HepG2 (cell line): ENCODE results near the gene ILRUN. TPM values are rescaled to one million over a fixed set of nuclear protein-coding genes. Genes with fewer than 3 reads are reported as not detected.
A peak's percentile ranks its signal among the peaks of the same experiment; 100 is the strongest.

Source experiments
- ASH2L ChIP-seq: fragments of 300-600, 200-600 bp; sonication (generic); IDR thresholded peaks from 2 replicates; pipeline ENCODE4 v1.7.0; 2017; ENCODE audit warnings: low read depth, mild to moderate bottlenecking, moderate library complexity, mixed read lengths, low read length; ENCODE audit not compliant: insufficient read length
- DMAP1 ChIP-seq: IDR thresholded peaks from 2 replicates; pipeline ENCODE4 v1.6.1; 2016
- EED ChIP-seq: sonication (generic); formaldehyde crosslinking; IDR thresholded peaks from 2 replicates; pipeline ENCODE4 v1.5.0; 2020; ENCODE audit warnings: mild to moderate bottlenecking, missing genetic modification reagents
- HBP1 ChIP-seq: IDR thresholded peaks from 2 replicates; pipeline ENCODE4 v1.6.1; 2016; ENCODE audit warnings: low read depth, control low read depth
- HOXD1 ChIP-seq: sonication (generic); formaldehyde crosslinking; IDR thresholded peaks from 2 replicates; pipeline ENCODE4 v1.5.0; 2020; ENCODE audit warnings: missing genetic modification reagents
- KAT7 ChIP-seq: IDR thresholded peaks from 2 replicates; pipeline ENCODE4 v1.6.1; 2018; ENCODE audit warnings: borderline replicate concordance, missing compliant biosample characterization
- PTBP1 ChIP-seq: fragments of 200-400 bp; formaldehyde crosslinking; IDR thresholded peaks from 2 replicates; pipeline ENCODE4 v1.6.1; 2018; ENCODE audit warnings: low read length, low read depth; ENCODE audit not compliant: poor library complexity, severe bottlenecking
- SNAI1 ChIP-seq: sonication (generic); formaldehyde crosslinking; IDR thresholded peaks from 2 replicates; pipeline ENCODE4 v1.5.0; 2020; ENCODE audit warnings: mild to moderate bottlenecking, missing genetic modification reagents, borderline replicate concordance
- THAP7 ChIP-seq: sonication (generic); formaldehyde crosslinking; IDR thresholded peaks from 2 replicates; pipeline ENCODE4 v1.8.1; 2023; ENCODE audit warnings: mild to moderate bottlenecking, missing genetic modification reagents
- U2AF1 ChIP-seq: fragments of 200-400 bp; formaldehyde crosslinking; optimal IDR thresholded peaks from 2 replicates; pipeline ENCODE3; 2017; ENCODE audit warnings: mild to moderate bottlenecking, low read depth, low read length
- ZBTB40 ChIP-seq, 2 experiments: fragments of 450-650 bp in 1 of 2; sonication (generic) in 1 of 2; formaldehyde crosslinking in 1 of 2; IDR thresholded peaks; 2 replicates each; pipeline versions ENCODE4 v1.6.1 to v1.8.0; 2016 to 2022; ENCODE audit warnings: antibody characterized with exemption in 1 of 2, mild to moderate bottlenecking in 1 of 2, missing genetic modification reagents in 1 of 2
- ZKSCAN5 ChIP-seq: sonication (generic); formaldehyde crosslinking; IDR thresholded peaks from 2 replicates; pipeline ENCODE4 v1.5.1; 2020; ENCODE audit warnings: mild to moderate bottlenecking, missing genetic modification reagents
- ZNF143 ChIP-seq: sonication (generic); formaldehyde crosslinking; IDR thresholded peaks from 2 replicates; pipeline ENCODE4 v1.4.0; 2020; ENCODE audit warnings: missing genetic modification reagents
- ZNF292 ChIP-seq: sonication (generic); formaldehyde crosslinking; IDR thresholded peaks from 2 replicates; pipeline ENCODE4 v1.8.1; 2022; ENCODE audit warnings: mild to moderate bottlenecking, low read depth, missing genetic modification reagents, borderline replicate concordance
- polyA plus RNA-seq, 8 experiments: library from polyadenylated mRNA; depleted of rRNA in 3 of 8; stranded (reverse) in 7 of 8; unstranded in 1 of 8; fragments of >200 nt; fragmentation: Illumina TruSeq in 4 of 8; extraction: Trizol in 4 of 8; gene quantifications; 2 replicates each; pipeline versions ENCODE4 v1.2.1 to v1.2.3, GENCODE V29; 2011 to 2016; ENCODE audit warnings: low read depth in 4 of 8, missing spikeins in 1 of 8, mixed read lengths in 1 of 8; ENCODE audit not compliant: insufficient read depth in 1 of 8
- total RNA-seq, 5 experiments: library from RNA; depleted of rRNA; stranded (reverse); fragments of >200 nt; fragmentation: Illumina TruSeq; extraction: Trizol; gene quantifications; 2 replicates each; pipeline ENCODE4 v1.2.3, GENCODE V29; 2016; ENCODE audit warnings: low read depth in 1 of 5
- TF ChIP-seq, protein P1 (sequence below): sonication (generic); formaldehyde crosslinking; conservative IDR thresholded peaks from 2 replicates; pipeline ENCODE4 v1.4.0; 2020; ENCODE audit warnings: missing genetic modification reagents

Gene ILRUN
- total and polyA plus RNA-seq, 2 of the 13 experiments (the other 11 are each of a cell fraction or from before 2014, with no cell fraction given): 45.5 to 66.6 TPM

GRCh38 chr6:34696189-34696738, 303 bp downstream of the ILRUN start (continued):
- TF ChIP-seq ZBTB40 (IDR thresholded peaks at IDR 0.05) (no peak), ZBTB40 (CRISPR knock-in tag; IDR thresholded peaks at IDR 0.05) (peak; percentile 11; the same call in 1 of the 2 replicates), SNAI1 (CRISPR knock-in tag) (no peak), KAT7 (peak; percentile 58; the same call in 1 of the 2 replicates), ZKSCAN5 (CRISPR knock-in tag) (no peak), EED (peak; percentile 68; the same call in 1 of the 2 replicates), ZNF143 (CRISPR knock-in tag) (peak; percentile 31; the same call in 1 of the 2 replicates), PTBP1 (peak; percentile 62), U2AF1 (no peak), HOXD1 (CRISPR knock-in tag) (0 out of 2 replicates have a peak, but pooled peaks have one; percentile 23), ASH2L (peak; percentile 87), DMAP1 (CRISPR knock-in tag) (0 out of 2 replicates have a peak, but pooled peaks have one; percentile 24), HBP1 (CRISPR knock-in tag) (peak; percentile 24; the same call in 1 of the 2 replicates), THAP7 (CRISPR knock-in tag) (peak; percentile 12; the same call in 1 of the 2 replicates), ZNF292 (CRISPR knock-in tag) (no peak)
- TF ChIP-seq, protein P1, sequence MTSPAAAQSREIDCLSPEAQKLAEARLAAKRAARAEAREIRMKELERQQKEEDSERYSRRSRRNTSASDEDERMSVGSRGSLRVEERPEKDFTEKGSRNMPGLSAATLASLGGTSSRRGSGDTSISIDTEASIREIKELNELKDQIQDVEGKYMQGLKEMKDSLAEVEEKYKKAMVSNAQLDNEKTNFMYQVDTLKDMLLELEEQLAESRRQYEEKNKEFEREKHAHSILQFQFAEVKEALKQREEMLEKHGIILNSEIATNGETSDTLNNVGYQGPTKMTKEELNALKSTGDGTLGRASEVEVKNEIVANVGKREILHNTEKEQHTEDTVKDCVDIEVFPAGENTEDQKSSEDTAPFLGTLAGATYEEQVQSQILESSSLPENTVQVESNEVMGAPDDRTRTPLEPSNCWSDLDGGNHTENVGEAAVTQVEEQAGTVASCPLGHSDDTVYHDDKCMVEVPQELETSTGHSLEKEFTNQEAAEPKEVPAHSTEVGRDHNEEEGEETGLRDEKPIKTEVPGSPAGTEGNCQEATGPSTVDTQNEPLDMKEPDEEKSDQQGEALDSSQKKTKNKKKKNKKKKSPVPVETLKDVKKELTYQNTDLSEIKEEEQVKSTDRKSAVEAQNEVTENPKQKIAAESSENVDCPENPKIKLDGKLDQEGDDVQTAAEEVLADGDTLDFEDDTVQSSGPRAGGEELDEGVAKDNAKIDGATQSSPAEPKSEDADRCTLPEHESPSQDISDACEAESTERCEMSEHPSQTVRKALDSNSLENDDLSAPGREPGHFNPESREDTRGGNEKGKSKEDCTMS: no peak
